Stimulated activated CD8-positive, alpha-beta memory T cell treated with anti-CD3 and anti-CD28 coated beads, Interleukin-12 subunit alpha, Interleukin-12 subunit beta, amount 100 ng/mL, for 24 hours (primary cell): ENCODE results near the gene ANKRD18B.
"Not testable (repeated sequence)": the region's sequence is repeated elsewhere in the genome, so short reads cannot be mapped to it uniquely, and the experiment has no call there.

ENCODE experiments used
- DNase-seq: peaks from one replicate; pipeline ENCODE4 v3.0.0-alpha.2; 2020; ENCODE audit errors: extremely low read depth

ANKRD18B gene

GRCh38 chr9:33523397-33524305 lies at the start of gene ANKRD18B:
TSS of gene ANKRD18B (plus strand) at chr9:33524251. CDS start at chr9:33524490, 239 bp downstream.
- DNase-seq: not testable (repeated sequence)

- DNase-seq: no peak
Observed at GRCh38 chr9:33475357-33475756, 48.7 kb upstream of the ANKRD18B start.

GRCh38 chr9:33476503-33476902 lies 47.5 kb upstream of the ANKRD18B start:
- no peak for DNase-seq

GRCh38 chr9:33480106-33480505 lies 43.9 kb upstream of the ANKRD18B start:
- DNase-seq: no peak

GRCh38 chr9:33480976-33481375 lies 43.1 kb upstream of the ANKRD18B start:
- no peak for DNase-seq

- DNase-seq: not testable (repeated sequence)
Observed at GRCh38 chr9:33485312-33485711, 38.7 kb upstream of the ANKRD18B start.

- DNase-seq: no peak
Observed at GRCh38 chr9:33489066-33489465, 35.0 kb upstream of the ANKRD18B start.

GRCh38 chr9:33493819-33494218 lies 30.2 kb upstream of the ANKRD18B start:
- DNase-seq: not testable (repeated sequence)

GRCh38 chr9:33498387-33498786 lies 25.7 kb upstream of the ANKRD18B start:
- DNase-seq: no peak

- no peak for DNase-seq
Observed at GRCh38 chr9:33506626-33507370, 17.3 kb upstream of the ANKRD18B start.

GRCh38 chr9:33510262-33511183 lies 13.5 kb upstream of the ANKRD18B start:
- DNase-seq: no peak

- DNase-seq: not testable (repeated sequence)
Observed at GRCh38 chr9:33511184-33511517, 12.9 kb upstream of the ANKRD18B start.

GRCh38 chr9:33512535-33512934 lies 11.5 kb upstream of the ANKRD18B start:
- DNase-seq: not testable (repeated sequence)

GRCh38 chr9:33515342-33515995 lies 8.6 kb upstream of the ANKRD18B start:
- not testable (repeated sequence) for DNase-seq

GRCh38 chr9:33516397-33516796 lies 7.7 kb upstream of the ANKRD18B start:
- DNase-seq: not testable (repeated sequence)

- no peak for DNase-seq
Observed at GRCh38 chr9:33517373-33517772, 6.7 kb upstream of the ANKRD18B start.

GRCh38 chr9:33517934-33518577 lies 6.0 kb upstream of the ANKRD18B start:
- DNase-seq: not testable (repeated sequence)

- not testable (repeated sequence) for DNase-seq
Observed at GRCh38 chr9:33521861-33522260, 2.2 kb upstream of the ANKRD18B start.

- DNase-seq: no peak
Observed at GRCh38 chr9:33524306-33524947, 376 bp downstream of the ANKRD18B start.

GRCh38 chr9:33528069-33528468 lies 4.0 kb downstream of the ANKRD18B start:
- DNase-seq: not testable (repeated sequence)
